NCI-H526 treated with DMSO at 0.1 percent for 48 hours (cell line): ENCODE results near the gene SPR.

Experiments used
- DNase-seq: peaks from one replicate; lab custom pipeline; 2025; lab: John Stamatoyannopoulos, UW

SPR gene

DNA sequence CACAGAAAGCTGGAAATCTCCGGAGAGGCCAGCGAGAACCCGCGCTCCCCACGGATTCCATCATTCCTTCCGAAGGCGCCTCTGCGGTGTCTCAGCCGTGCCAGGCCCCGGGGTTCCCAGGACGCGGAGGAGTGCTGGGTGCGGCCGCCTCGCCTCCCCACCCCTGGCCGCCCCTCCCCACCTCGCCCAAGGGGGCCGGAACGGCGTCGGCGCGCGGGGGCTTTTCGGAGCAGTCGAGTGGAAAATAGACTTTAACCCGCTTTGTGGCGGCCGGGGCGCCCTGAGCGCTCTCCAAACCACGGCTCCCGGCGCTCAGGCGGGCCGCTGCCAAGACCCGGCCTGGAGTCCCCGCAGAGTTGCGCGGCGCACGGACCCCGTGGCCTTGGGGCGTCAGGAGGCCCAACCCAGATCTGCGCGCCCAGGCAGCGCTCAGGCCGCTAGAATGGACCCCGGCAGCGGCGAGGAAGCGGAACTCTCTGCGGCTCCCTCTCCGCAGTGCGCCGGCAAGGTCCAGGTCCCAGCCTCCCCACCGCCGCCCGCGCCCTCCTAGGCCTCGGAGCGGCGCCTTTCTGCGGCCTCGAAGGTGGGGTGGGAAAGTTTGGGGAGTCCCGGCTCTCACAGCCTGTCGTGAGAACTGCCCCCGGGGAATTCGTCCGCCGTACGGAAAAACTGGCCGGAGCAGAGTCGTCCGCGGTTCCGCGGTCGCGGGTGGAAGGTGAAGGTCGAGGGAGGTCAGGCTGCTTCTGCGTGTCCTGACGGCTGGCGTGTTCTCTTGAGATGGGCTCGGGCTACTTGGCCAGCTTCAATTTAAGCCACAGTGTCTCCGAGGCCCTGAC is 28.9 kb downstream of the SPR start:
- DNase-seq = peak; percentile 62

- no peak for DNase-seq
Measured at GRCh38 chr2:72916743-72917137, 29.5 kb downstream of the SPR start.

- DNase-seq = peak; percentile 40
Measured at GRCh38 chr2:72917138-72917876, 30.1 kb downstream of the SPR start, which contains the start of gene EMX1. Gene EMX1 (plus strand): TSS chr2:72917519. CDS start chr2:72917853, 334 bp downstream.

GRCh38 chr2:72917877-72918553 is 30.8 kb downstream of the SPR start:
- no peak for DNase-seq

DNA sequence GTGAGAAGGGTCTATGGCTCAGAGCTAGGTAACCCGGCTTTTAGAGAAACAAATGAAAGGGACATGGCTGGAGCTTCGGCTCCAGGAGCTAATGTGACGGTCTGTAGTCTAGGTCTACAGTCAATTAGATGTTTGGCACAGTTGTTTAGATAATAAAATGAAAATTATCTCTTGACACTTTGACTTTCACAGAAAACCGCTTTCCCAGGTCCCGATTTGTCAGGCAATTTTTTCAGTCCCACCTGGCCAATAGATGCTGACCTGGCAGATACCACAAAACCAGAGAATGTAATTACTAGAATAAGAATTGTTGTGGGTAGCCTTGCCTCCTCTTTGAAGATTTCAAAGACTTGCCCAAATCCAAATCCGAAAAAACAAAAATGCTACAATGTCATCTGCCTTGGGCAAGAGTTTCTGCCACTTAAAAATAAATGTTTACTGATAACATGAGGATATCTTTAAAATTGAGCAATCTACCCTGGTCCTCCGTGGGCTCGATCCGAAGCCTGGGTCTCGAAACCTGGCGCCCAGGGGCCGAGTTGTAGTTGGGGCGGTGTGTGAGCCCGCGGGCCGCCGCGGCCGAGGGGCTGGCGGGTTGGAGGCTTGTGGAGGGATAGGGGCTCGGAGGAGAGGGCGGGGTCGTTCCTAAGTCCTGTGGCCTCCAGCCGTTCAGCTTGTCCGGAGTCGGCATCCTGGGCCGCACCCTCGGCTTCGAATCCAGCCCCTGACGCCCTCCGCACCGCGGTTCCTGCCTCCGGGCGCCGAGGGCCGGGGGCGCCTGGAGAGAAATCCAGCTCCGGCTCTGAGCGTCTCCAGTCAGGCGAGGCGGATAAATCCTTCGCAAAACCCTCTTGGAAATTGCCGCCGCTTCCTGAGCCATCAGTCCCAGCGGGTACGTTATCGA is 32.5 kb downstream of the SPR start:
- peak; percentile 25 for DNase-seq

DNA sequence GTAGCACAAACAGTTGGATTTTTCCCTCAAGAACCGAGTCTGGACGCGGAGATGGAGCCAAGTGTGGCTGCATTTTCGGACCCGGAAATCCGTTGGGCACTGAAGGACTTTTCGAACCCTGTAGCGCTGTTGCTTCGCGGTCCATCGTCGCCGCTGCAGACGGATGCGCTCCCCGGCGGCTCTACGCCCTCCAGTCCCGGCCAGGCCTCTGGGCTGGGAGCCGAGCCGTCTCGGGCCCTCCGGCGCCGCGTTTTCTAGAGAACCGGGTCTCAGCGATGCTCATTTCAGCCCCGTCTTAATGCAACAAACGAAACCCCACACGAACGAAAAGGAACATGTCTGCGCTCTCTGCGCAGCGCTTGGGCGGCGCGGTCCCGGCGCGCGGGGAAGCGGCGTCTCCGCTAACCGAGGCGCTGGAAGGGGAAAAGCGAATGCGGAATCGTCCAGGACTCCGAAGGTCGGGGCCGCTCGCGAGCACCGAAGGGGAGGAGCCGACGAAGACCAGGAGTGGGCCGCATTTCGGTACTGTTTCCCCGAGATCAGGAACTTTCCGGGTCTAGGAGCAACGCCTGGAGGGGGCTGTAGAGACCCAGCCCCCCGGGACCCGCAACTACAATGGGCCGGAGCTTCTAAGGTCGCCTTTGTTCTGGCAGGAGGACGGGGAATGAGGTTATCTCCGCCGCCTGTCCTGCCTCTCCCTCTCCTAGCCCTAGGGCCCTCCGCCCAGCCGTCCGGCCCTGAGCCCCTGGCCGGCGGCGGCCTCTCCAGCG is 33.3 kb downstream of the SPR start:
- DNase-seq = peak; percentile 25

GRCh38 chr2:72921088-72921851 is 34.1 kb downstream of the SPR start:
- no peak for DNase-seq

GRCh38 chr2:72921853-72922252 is 34.6 kb downstream of the SPR start:
- no peak for DNase-seq

DNA sequence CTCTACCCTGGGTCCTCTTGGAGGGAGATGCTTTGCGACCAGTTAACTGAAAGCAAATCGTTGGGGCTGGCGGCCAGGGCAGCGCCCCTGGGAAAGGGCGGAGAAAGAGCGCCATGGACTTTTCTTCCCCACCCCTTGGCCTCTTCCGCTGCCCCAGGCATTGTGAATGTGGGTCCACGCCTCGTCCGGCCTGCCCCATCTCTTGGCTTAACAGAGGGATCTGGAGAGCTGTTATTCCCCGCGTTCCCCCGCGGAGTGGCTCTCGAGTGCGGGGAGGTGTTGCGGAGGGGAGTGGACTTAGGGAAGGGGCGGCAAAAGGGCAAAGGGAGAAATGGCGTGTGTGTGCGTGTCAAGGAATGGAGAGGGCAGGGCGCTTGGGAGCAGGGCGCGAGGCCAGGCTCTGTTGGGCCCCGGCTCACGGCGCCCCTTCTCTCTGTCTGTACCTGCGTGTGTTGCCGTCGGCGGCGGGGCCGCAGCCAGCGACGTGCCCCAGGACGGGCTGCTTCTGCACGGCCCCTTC is 36.7 kb downstream of the SPR start:
- no peak for DNase-seq

DNA sequence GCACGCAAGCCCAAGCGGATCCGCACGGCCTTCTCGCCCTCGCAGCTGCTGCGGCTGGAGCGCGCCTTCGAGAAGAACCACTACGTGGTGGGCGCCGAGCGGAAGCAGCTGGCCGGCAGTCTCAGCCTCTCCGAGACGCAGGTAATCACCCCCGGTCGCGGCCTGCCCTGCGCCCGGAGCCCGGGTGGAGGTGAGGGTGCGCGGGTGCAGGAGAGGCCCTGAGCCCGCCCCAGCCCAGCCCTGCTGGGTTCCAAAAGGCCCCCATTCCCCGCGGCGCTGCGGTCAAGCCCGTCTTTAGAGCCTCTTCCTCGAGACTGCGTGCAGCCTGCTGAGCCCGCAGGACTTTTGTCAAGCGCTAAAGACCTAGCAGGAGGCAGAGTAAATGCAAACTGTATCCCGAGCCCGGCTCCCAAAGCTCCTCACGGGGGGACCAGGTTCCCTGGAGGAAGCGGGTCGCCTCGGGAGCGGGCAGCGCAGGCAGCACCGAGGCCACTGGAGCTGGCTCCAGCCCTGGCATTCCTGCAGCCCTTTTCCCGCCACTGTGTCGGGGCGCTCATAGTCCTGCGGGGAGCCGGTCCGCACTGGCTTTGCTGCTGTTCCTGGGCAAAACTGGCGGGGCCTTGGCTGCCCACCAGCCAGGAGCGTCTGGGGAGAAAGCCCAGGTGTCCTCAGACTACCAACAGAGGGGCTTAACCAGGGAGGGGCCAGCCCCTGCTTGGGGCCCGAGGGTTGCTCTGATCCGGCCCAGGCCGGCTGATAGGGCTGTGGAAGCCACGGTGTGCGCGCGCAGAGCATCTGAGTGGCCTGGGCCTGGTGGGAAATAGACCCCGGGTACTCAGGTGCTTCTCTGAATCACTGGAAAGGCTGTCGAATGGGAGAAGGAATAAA is 37.4 kb downstream of the SPR start:
- no peak for DNase-seq

DNA sequence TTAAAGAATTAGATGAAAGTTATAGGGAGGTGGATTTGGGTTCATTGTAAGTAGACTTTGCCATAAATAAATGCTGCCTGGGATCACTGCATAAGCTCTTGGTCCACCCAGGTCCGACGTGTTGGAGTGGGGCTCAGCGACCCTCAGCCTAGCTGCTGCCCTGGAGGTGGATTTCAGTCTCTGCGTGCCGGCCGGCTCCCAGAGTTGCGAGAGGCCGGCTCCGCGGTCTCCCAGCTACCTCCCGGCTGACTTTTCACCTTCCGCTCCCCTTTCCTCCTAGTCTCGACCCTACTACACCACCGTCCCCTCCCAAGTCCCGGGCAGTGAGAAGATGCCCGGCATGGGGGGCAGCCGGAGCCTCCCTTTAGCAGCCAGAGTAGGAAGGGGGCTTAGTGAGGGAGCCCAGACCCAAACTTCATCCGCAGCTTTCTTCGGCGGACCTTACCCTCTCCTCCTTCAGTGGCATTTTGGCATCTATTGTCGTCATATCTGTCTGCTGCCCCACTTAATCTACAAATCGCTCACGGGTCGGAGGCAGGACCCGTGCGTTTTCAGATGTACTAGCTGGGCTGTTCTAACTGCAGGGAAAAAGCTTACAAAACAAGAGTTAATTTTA is 38.2 kb downstream of the SPR start:
- DNase-seq = no peak

DNA sequence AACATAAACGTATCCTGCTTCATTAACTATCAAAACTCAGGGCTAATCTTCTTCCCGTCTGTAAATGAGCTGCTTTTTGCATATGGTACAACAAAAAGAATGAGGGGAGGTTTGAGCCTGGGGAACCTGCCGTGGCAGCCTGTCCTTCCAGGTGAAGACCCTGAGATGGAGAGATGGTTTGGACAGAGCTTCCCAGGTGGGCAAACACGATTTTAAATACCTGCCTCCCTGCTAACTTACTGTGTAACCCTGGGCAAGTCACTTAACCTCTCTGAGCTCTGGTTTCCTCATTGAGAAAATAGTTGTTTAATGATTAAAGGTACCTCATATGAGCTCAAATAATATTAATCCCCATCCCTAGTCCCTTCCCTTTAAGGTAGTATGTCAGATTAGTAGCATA is 39.2 kb downstream of the SPR start:
- no peak for DNase-seq

GRCh38 chr2:72926811-72927465 is 39.7 kb downstream of the SPR start:
- no peak for DNase-seq

- no peak for DNase-seq
Measured at GRCh38 chr2:72927619-72928550, 40.7 kb downstream of the SPR start.

DNA sequence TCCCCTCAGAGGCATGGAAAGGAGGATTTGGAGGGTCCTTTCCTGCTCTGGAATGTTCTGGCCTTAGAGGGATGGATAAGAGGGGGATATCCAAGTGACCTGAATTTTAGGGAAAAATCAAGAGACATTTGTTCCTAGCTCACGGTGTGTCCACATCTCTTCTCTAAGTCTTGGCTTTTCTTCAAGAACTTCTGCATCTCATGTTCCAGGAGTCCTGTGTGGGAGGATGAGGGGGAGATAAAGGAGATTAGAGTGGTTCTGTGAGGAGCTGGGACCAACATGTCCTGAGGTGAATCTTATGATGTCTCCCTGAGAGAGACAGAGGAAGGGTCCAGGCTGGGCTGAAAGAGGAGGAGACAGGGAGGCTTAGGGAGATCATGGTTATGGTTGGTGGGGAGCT is 41.8 kb downstream of the SPR start:
- no peak for DNase-seq

DNA sequence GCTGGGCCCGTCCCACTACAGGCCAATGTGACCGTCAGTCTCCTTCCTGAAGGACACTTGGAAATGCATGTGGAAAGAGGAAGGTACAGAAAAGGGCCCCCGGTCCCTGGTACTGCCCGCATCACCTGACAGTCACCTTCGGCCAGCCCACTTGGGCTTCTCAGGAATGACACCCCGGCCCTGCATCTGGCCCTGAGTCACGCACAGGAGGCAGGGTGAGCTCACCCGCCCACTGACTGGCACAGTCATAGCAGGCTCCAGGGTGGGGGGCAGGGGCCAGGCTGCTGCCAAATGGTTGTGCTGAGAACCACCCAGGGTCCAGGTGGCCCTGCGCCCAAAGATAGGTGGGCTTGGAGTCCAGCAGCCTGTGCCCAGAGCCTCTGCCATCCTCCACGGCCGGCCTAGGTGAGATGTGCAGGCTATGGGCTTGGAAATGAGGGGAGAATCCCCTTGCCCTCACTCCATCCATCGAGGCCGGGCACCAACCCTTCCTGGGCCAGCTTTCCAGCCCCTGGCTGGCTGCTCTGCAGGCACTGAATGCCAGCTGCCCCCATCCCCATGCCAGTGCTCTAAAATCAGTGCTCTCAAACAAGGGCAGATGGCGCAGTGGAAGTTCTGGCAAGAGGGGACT is 44.2 kb downstream of the SPR start:
- no peak for DNase-seq
